ENCODE measurements around the gene PITRM1. TPM values are rescaled to one million over a fixed set of nuclear protein-coding genes. Genes with fewer than 3 reads are reported as not detected.

Gene PITRM1
- total RNA-seq, 2 donors from 2014 or later, result 45.3 to 50.2 TPM

- peaks cover 41% of the 10 kb centered on the region for H3K4me1 Mint-ChIP-seq
- no peak overlapping the region for H3K4me3 Mint-ChIP-seq
- Histone ChIP-seq H3K27me3 (ENCODE audit: control insufficient read depth, insufficient read depth, low read length, poor library complexity, severe bottlenecking) (no peaks in the 10 kb centered on the region), H3K9ac (ENCODE audit: extremely low read depth, low read length, poor library complexity, severe bottlenecking) (no peak overlapping the region), H3K4me3 (ENCODE audit: low read length) (no peak overlapping the region), H3K9me3 (ENCODE audit: control insufficient read depth, low read length) (no peaks in the 10 kb centered on the region), H3K27ac (ENCODE audit: low read depth, low read length) (no peak overlapping the region), H3K36me3 (ENCODE audit: control insufficient read depth, insufficient read depth, low read length) (peaks cover 6% of the 10 kb centered on the region), H3K4me1 (ENCODE audit: control insufficient read depth, insufficient read depth, low read length) (peaks cover 17% of the 10 kb centered on the region)
- DNase-seq, result no peak
- no peak overlapping the region for H3K27ac Mint-ChIP-seq
- 88 to 97% methylated on average over 4 to 9 of the region's 9 CpGs for WGBS, 2 experiments (ENCODE audit: insufficient coverage in 1 of 2, insufficient read length in 1 of 2)
- H3K9me3 Mint-ChIP-seq, result no peaks in the 10 kb centered on the region
- TF ChIP-seq CTCF (conservative IDR thresholded peaks at IDR 0.05), result no peak
- peaks cover 32% of the 10 kb centered on the region for H3K36me3 Mint-ChIP-seq (ENCODE audit: low read depth)
- H3K27me3 Mint-ChIP-seq (ENCODE audit: insufficient read depth), result no peaks in the 10 kb centered on the region
Observed at GRCh38 chr10:3097160-3097559, 75.4 kb downstream of the PITRM1 start.

GRCh38 chr10:3096149-3096548, 76.4 kb downstream of the PITRM1 start:
- no peak overlapping the region for H3K27ac ChIP-seq (ENCODE audit: low read depth, low read length)
- no peak for TF ChIP-seq CTCF (conservative IDR thresholded peaks at IDR 0.05)
- H3K9ac ChIP-seq (ENCODE audit: extremely low read depth, low read length, poor library complexity, severe bottlenecking), result peak overlapping the region; percentile 36

GRCh38 chr10:3095373-3096139, 77.0 kb downstream of the PITRM1 start:
- DNase-seq, result no peak
- no peaks in the 10 kb centered on the region for H3K27me3 ChIP-seq (ENCODE audit: control insufficient read depth, insufficient read depth, low read length, poor library complexity, severe bottlenecking)
- Mint-ChIP-seq H3K36me3 (ENCODE audit: low read depth) (peaks cover 27% of the 10 kb centered on the region), H3K4me3 (peak overlapping the region; percentile 15), H3K9me3 (no peaks in the 10 kb centered on the region), H3K4me1 (peaks cover 54% of the 10 kb centered on the region), H3K27me3 (ENCODE audit: insufficient read depth) (no peaks in the 10 kb centered on the region), H3K27ac (peak overlapping the region; percentile 95)
- 71 to 75% methylated on average over 17 of the region's 17 CpGs for WGBS, 2 experiments (ENCODE audit: insufficient coverage in 1 of 2, insufficient read length in 1 of 2)
- peak overlapping the region; percentile 27 for H3K4me3 ChIP-seq (ENCODE audit: low read length)
- peaks cover 6% of the 10 kb centered on the region for H3K36me3 ChIP-seq (ENCODE audit: control insufficient read depth, insufficient read depth, low read length)
- peaks cover 19% of the 10 kb centered on the region for H3K4me1 ChIP-seq (ENCODE audit: control insufficient read depth, insufficient read depth, low read length)
- TF ChIP-seq CTCF (conservative IDR thresholded peaks at IDR 0.05), result no peak
- peak overlapping the region; percentile 19 for H3K27ac ChIP-seq (ENCODE audit: low read depth, low read length)
- no peaks in the 10 kb centered on the region for H3K9me3 ChIP-seq (ENCODE audit: control insufficient read depth, low read length)
- H3K9ac ChIP-seq (ENCODE audit: extremely low read depth, low read length, poor library complexity, severe bottlenecking), result peak overlapping the region; percentile 36

More at GRCh38 chr10:3096149-3096548, 76.4 kb downstream of the PITRM1 start:
- H3K27me3 ChIP-seq (ENCODE audit: control insufficient read depth, insufficient read depth, low read length, poor library complexity, severe bottlenecking), result no peaks in the 10 kb centered on the region
- no peak overlapping the region for H3K4me3 Mint-ChIP-seq
- WGBS, 2 experiments (ENCODE audit: insufficient coverage in 1 of 2, insufficient read length in 1 of 2), result 89 to 95% methylated on average over 11 to 16 of the region's 16 CpGs
- peaks cover 48% of the 10 kb centered on the region for H3K4me1 Mint-ChIP-seq
- no peaks in the 10 kb centered on the region for H3K27me3 Mint-ChIP-seq (ENCODE audit: insufficient read depth)
- peaks cover 6% of the 10 kb centered on the region for H3K36me3 ChIP-seq (ENCODE audit: control insufficient read depth, insufficient read depth, low read length)
- H3K36me3 Mint-ChIP-seq (ENCODE audit: low read depth), result peaks cover 29% of the 10 kb centered on the region
- no peaks in the 10 kb centered on the region for H3K9me3 ChIP-seq (ENCODE audit: control insufficient read depth, low read length)
- DNase-seq, result no peak
- peak overlapping the region; percentile 95 for H3K27ac Mint-ChIP-seq
- H3K9me3 Mint-ChIP-seq, result no peaks in the 10 kb centered on the region
- H3K4me3 ChIP-seq (ENCODE audit: low read length), result no peak overlapping the region
- peaks cover 17% of the 10 kb centered on the region for H3K4me1 ChIP-seq (ENCODE audit: control insufficient read depth, insufficient read depth, low read length)
